GM12891 (cell line): ENCODE results near the gene NAALADL2.

Experiments
- PAX5 ChIP-seq: IDR thresholded peaks from 2 replicates; pipeline ENCODE4 v1.6.1; 2011; ENCODE audit warnings: low read length, moderate library complexity, mild to moderate bottlenecking; ENCODE audit not compliant: insufficient read depth, severe bottlenecking
- POLR2A ChIP-seq: IDR thresholded peaks from 2 replicates; pipeline ENCODE4 v1.6.1; 2011; ENCODE audit warnings: low read depth, low read length, control low read depth
- POLR2AphosphoS5 ChIP-seq: IDR thresholded peaks from 2 replicates; pipeline ENCODE4 v1.6.1; 2011; ENCODE audit warnings: low read depth, low read length, control low read depth
- POU2F2 ChIP-seq: IDR thresholded peaks from 2 replicates; pipeline ENCODE4 v1.6.1; 2011; ENCODE audit warnings: low read depth, mild to moderate bottlenecking, control low read depth, low read length, moderate library complexity
- SPI1 ChIP-seq: IDR thresholded peaks from 2 replicates; pipeline ENCODE4 v1.6.1; 2011; ENCODE audit warnings: low read depth, low read length, control low read depth
- TAF1 ChIP-seq: IDR thresholded peaks from 2 replicates; pipeline ENCODE4 v1.6.1; 2011; ENCODE audit warnings: low read depth, low read length, control low read depth

- TF ChIP-seq POLR2A (no peak), TAF1 (no peak), POLR2AphosphoS5 (no peak), POU2F2 (no peak), SPI1 (no peak), PAX5 (no peak)
These were observed 223.5 kb downstream of the NAALADL2 start for GRCh38 chr3:175082631-175083030.
